NCI-H82 treated with DMSO at 0.1 percent for 48 hours (cell line): ENCODE data around the gene HOXB7.

Experiments used
- DNase-seq: peaks from one replicate; lab custom pipeline; 2025; ENCODE audit not compliant: unreplicated experiment; lab: John Stamatoyannopoulos, UW

Gene HOXB7

GRCh38 chr17:48568499-48569239, 42.1 kb downstream of the HOXB7 start:
- no peak for DNase-seq

GRCh38 chr17:48567646-48568354, 43.0 kb downstream of the HOXB7 start:
- DNase-seq: no peak

- no peak for DNase-seq
These were observed 43.6 kb downstream of the HOXB7 start for GRCh38 chr17:48567209-48567608.

GRCh38 chr17:48566717-48567116, 44.1 kb downstream of the HOXB7 start:
- DNase-seq: no peak

GRCh38 chr17:48565925-48566710, 44.7 kb downstream of the HOXB7 start:
- DNase-seq: no peak

GRCh38 chr17:48565022-48565554, 45.7 kb downstream of the HOXB7 start:
- no peak for DNase-seq

- no peak for DNase-seq
These were observed 46.4 kb downstream of the HOXB7 start for GRCh38 chr17:48564188-48565021.

- DNase-seq: no peak
These were observed 47.0 kb downstream of the HOXB7 start for GRCh38 chr17:48563867-48564187.

GRCh38 chr17:48563385-48563838, 47.4 kb downstream of the HOXB7 start:
- DNase-seq: no peak

- DNase-seq: no peak
These were observed 47.9 kb downstream of the HOXB7 start for GRCh38 chr17:48562934-48563333.

GRCh38 chr17:48561884-48562810, 48.7 kb downstream of the HOXB7 start:
- no peak for DNase-seq

- no peak for DNase-seq
These were observed 50.7 kb downstream of the HOXB7 start for GRCh38 chr17:48559840-48560817.

GRCh38 chr17:48559122-48559839, 51.5 kb downstream of the HOXB7 start:
- no peak for DNase-seq

GRCh38 chr17:48558831-48559121, 52.0 kb downstream of the HOXB7 start:
- no peak for DNase-seq

- DNase-seq: no peak
These were observed 52.6 kb downstream of the HOXB7 start for GRCh38 chr17:48558057-48558830.
